Body of pancreas (tissue), 4 donors: Measurements from ENCODE around the gene AP1S2.

Experiments
- POLR2A ChIP-seq, 3 donors: fragments of 450-650 bp; IDR thresholded peaks; one replicate each; pipeline ENCODE4 v1.6.1; 2016; ENCODE audit warnings: antibody characterized with exemption in 3 of 3, mild to moderate bottlenecking in 2 of 3
- TF ChIP-seq, protein P1 (sequence below), 7 experiments: fragments of 450-650 bp in 4 of 7; fragments of 200-600 bp in 3 of 7; sonication (generic) in 3 of 7; IDR thresholded peaks; one replicate each; pipeline ENCODE4 v1.5.1; 2016 to 2019; ENCODE audit warnings: antibody characterized with exemption in 7 of 7

- TF ChIP-seq POLR2A (IDR thresholded peaks at IDR 0.05), result no peak
- TF ChIP-seq, protein P1, sequence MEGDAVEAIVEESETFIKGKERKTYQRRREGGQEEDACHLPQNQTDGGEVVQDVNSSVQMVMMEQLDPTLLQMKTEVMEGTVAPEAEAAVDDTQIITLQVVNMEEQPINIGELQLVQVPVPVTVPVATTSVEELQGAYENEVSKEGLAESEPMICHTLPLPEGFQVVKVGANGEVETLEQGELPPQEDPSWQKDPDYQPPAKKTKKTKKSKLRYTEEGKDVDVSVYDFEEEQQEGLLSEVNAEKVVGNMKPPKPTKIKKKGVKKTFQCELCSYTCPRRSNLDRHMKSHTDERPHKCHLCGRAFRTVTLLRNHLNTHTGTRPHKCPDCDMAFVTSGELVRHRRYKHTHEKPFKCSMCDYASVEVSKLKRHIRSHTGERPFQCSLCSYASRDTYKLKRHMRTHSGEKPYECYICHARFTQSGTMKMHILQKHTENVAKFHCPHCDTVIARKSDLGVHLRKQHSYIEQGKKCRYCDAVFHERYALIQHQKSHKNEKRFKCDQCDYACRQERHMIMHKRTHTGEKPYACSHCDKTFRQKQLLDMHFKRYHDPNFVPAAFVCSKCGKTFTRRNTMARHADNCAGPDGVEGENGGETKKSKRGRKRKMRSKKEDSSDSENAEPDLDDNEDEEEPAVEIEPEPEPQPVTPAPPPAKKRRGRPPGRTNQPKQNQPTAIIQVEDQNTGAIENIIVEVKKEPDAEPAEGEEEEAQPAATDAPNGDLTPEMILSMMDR (IDR thresholded peaks at IDR 0.05), result no peak
Observed at GRCh38 chrX:15874672-15875071, 20.1 kb upstream of the AP1S2 start.
